Measurements from ENCODE around the gene TRAF3.

The TRAF3 gene

GRCh38 chr14:102827716-102828115 lies 50.5 kb downstream of the TRAF3 start:
- Histone ChIP-seq H3K9me3 (ENCODE audit: insufficient read depth, low read length) (no peaks in the 10 kb centered on the region), H3K4me3 (ENCODE audit: insufficient read length, low read depth) (no peak overlapping the region), H3K9ac (ENCODE audit: insufficient read length, low read depth) (no peak overlapping the region), H3K4me1 (ENCODE audit: insufficient read depth, insufficient read length) (peaks cover 5% of the 10 kb centered on the region), H3K27me3 (ENCODE audit: insufficient read depth, insufficient read length) (no peaks in the 10 kb centered on the region), H3K36me3 (ENCODE audit: insufficient read depth, insufficient read length, low read length) (peaks cover 19% of the 10 kb centered on the region)
- TF ChIP-seq ZNF274 (IDR thresholded peaks at IDR 0.05; ENCODE audit: low read depth, low read length) (no peak), SUZ12 (IDR thresholded peaks at IDR 0.05; ENCODE audit: extremely low read depth, insufficient read depth, insufficient read length) (no peak), YY1 (IDR thresholded peaks at IDR 0.05; ENCODE audit: insufficient read depth, insufficient read length) (no peak)
- DNase-seq (ENCODE audit: low read depth, low spot score), result no peak

DNA sequence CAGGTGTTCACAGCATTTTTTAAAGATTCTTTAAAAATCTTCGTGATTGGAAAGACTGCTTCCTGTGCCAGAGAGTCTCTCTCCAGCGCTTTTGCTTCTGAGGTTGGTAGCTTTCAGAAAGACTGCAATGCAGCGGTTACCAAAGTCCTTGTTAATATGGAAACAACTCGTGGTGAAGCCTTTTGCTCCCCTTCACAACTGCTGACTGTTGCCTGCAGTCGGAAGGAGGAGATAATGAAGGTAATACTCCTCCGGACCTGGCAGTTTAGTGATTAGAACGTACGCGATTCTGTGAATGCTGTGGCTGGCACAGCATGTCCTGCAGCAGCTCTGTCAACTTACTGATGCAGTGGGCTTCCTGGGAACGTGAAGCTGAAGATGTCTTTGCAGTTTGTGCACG lies 50.9 kb downstream of the TRAF3 start:
- H3K4me1 ChIP-seq (ENCODE audit: insufficient read depth, insufficient read length), result peaks cover 7% of the 10 kb centered on the region
- H3K27me3 ChIP-seq (ENCODE audit: insufficient read depth, insufficient read length), result no peaks in the 10 kb centered on the region
- DNase-seq (ENCODE audit: low read depth, low spot score), result no peak

DNA sequence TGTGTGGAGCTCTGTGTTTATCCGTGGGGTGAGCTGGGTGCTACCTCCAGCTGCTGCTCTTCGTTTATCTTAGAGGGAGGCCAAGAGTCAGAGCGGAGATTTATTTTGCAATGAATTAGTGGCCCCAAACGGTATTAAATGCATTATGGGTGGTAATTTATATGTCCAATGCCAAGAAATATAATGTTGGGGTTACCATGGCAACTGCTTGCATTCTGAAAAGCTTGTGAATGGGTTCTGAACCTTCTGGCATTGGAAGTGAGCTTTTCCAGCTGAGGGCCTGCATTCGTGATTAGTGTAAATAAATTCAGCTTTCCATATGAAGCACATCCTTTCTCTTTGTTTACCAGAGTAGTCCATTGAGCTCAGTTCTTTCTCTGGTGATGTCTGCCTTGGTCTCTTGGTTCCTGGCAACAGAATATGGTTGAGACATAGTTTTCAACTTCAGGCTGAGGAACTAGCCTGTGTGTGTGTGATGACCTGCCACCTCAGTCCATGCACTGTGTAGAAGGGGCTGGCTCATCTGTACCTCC lies 51.8 kb downstream of the TRAF3 start:
- Histone ChIP-seq H3K4me1 (ENCODE audit: insufficient read depth, insufficient read length) (peaks cover 7% of the 10 kb centered on the region), H3K9me3 (ENCODE audit: insufficient read depth, low read length) (no peaks in the 10 kb centered on the region), H3K9ac (ENCODE audit: insufficient read length, low read depth) (no peak overlapping the region), H3K36me3 (ENCODE audit: insufficient read depth, insufficient read length, low read length) (peaks cover 23% of the 10 kb centered on the region), H3K27me3 (ENCODE audit: insufficient read depth, insufficient read length) (no peaks in the 10 kb centered on the region), H3K4me3 (ENCODE audit: insufficient read length, low read depth) (no peak overlapping the region)
- no peak for DNase-seq (ENCODE audit: low read depth, low spot score)
- no peak for TF ChIP-seq ZNF274 (IDR thresholded peaks at IDR 0.05; ENCODE audit: low read depth, low read length)
- TF ChIP-seq YY1 (IDR thresholded peaks at IDR 0.05; ENCODE audit: insufficient read depth, insufficient read length), result no peak
- no peak for TF ChIP-seq SUZ12 (IDR thresholded peaks at IDR 0.05; ENCODE audit: extremely low read depth, insufficient read depth, insufficient read length)

More for the DNA sequence above, 50.9 kb downstream of the TRAF3 start:
- no peaks in the 10 kb centered on the region for H3K9me3 ChIP-seq (ENCODE audit: insufficient read depth, low read length)
- H3K4me3 ChIP-seq (ENCODE audit: insufficient read length, low read depth), result no peak overlapping the region
- H3K36me3 ChIP-seq (ENCODE audit: insufficient read depth, insufficient read length, low read length), result peaks cover 22% of the 10 kb centered on the region
- no peak overlapping the region for H3K9ac ChIP-seq (ENCODE audit: insufficient read length, low read depth)
- TF ChIP-seq ZNF274 (IDR thresholded peaks at IDR 0.05; ENCODE audit: low read depth, low read length) (no peak), SUZ12 (IDR thresholded peaks at IDR 0.05; ENCODE audit: extremely low read depth, insufficient read depth, insufficient read length) (no peak), YY1 (IDR thresholded peaks at IDR 0.05; ENCODE audit: insufficient read depth, insufficient read length) (no peak)

DNA sequence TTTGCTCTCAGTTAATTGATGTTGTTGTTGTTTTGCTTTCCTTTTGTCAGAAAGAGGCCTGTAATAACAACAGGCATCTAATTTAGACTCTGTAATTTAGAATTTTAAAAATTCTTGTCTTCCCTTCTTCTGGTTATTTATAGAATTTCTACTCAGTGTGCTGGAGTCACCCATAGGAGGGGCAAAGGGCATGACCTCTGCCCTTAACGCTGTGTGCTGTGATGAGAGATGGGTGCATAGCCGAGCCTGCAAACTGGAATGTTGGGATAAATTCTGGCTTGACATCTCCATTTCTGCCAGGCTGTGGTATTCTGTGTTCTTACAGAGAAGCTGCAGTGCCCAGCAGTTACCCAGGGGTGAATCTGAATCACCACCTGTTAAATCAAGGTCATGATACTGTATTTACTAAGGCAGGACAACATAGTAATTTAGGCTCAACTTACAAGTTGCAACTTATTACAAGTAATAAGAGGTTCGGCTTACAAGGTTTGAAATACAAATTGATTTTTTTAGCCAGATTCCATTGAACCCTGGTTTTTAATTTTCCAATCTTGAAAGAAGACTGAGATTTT lies 53.3 kb downstream of the TRAF3 start:
- DNase-seq (ENCODE audit: low read depth, low spot score), result no peak
- no peak overlapping the region for H3K9ac ChIP-seq (ENCODE audit: insufficient read length, low read depth)
- peaks cover 7% of the 10 kb centered on the region for H3K4me1 ChIP-seq (ENCODE audit: insufficient read depth, insufficient read length)
- no peaks in the 10 kb centered on the region for H3K9me3 ChIP-seq (ENCODE audit: insufficient read depth, low read length)
- no peaks in the 10 kb centered on the region for H3K27me3 ChIP-seq (ENCODE audit: insufficient read depth, insufficient read length)
- H3K4me3 ChIP-seq (ENCODE audit: insufficient read length, low read depth), result no peak overlapping the region
- TF ChIP-seq ZNF274 (IDR thresholded peaks at IDR 0.05; ENCODE audit: low read depth, low read length) (no peak), YY1 (IDR thresholded peaks at IDR 0.05; ENCODE audit: insufficient read depth, insufficient read length) (no peak), SUZ12 (IDR thresholded peaks at IDR 0.05; ENCODE audit: extremely low read depth, insufficient read depth, insufficient read length) (no peak)
- H3K36me3 ChIP-seq (ENCODE audit: insufficient read depth, insufficient read length, low read length), result peaks cover 20% of the 10 kb centered on the region

GRCh38 chr14:102831163-102831804 lies 54.0 kb downstream of the TRAF3 start:
- Histone ChIP-seq H3K9me3 (ENCODE audit: insufficient read depth, low read length) (no peaks in the 10 kb centered on the region), H3K9ac (ENCODE audit: insufficient read length, low read depth) (no peak overlapping the region), H3K27me3 (ENCODE audit: insufficient read depth, insufficient read length) (no peaks in the 10 kb centered on the region), H3K4me3 (ENCODE audit: insufficient read length, low read depth) (no peak overlapping the region), H3K4me1 (ENCODE audit: insufficient read depth, insufficient read length) (peaks cover 5% of the 10 kb centered on the region), H3K36me3 (ENCODE audit: insufficient read depth, insufficient read length, low read length) (peaks cover 17% of the 10 kb centered on the region)
- no peak for DNase-seq (ENCODE audit: low read depth, low spot score)
- TF ChIP-seq ZNF274 (IDR thresholded peaks at IDR 0.05; ENCODE audit: low read depth, low read length), result no peak
- no peak for TF ChIP-seq SUZ12 (IDR thresholded peaks at IDR 0.05; ENCODE audit: extremely low read depth, insufficient read depth, insufficient read length)
- no peak for TF ChIP-seq YY1 (IDR thresholded peaks at IDR 0.05; ENCODE audit: insufficient read depth, insufficient read length)

DNA sequence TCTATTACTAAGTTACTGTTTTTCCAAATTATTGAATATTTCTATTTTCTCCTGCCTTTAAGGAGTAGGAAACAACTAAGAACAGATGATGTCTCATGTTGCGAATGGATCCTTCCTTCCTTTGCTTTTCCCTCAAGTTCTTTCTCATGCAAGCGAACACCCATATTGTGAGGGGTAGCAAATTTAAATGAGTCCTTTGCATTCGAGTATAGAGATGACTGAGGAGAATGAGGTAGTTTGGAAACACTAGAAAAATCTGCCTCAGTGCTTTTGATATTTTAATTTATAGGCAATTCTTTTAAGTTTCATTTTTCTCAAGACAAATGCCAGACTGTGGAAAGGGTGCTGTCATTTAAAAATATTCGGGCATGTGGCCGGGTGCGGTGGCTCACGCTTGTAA lies 56.1 kb downstream of the TRAF3 start:
- no peaks in the 10 kb centered on the region for H3K27me3 ChIP-seq (ENCODE audit: insufficient read depth, insufficient read length)
- H3K36me3 ChIP-seq (ENCODE audit: insufficient read depth, insufficient read length, low read length), result peaks cover 11% of the 10 kb centered on the region
- TF ChIP-seq ZNF274 (IDR thresholded peaks at IDR 0.05; ENCODE audit: low read depth, low read length), result no peak
- TF ChIP-seq SUZ12 (IDR thresholded peaks at IDR 0.05; ENCODE audit: extremely low read depth, insufficient read depth, insufficient read length), result no peak
- TF ChIP-seq YY1 (IDR thresholded peaks at IDR 0.05; ENCODE audit: insufficient read depth, insufficient read length), result no peak
- peaks cover 5% of the 10 kb centered on the region for H3K4me1 ChIP-seq (ENCODE audit: insufficient read depth, insufficient read length)
- DNase-seq (ENCODE audit: low read depth, low spot score), result no peak
- H3K9me3 ChIP-seq (ENCODE audit: insufficient read depth, low read length), result no peaks in the 10 kb centered on the region
- no peak overlapping the region for H3K4me3 ChIP-seq (ENCODE audit: insufficient read length, low read depth)
- no peak overlapping the region for H3K9ac ChIP-seq (ENCODE audit: insufficient read length, low read depth)

DNA sequence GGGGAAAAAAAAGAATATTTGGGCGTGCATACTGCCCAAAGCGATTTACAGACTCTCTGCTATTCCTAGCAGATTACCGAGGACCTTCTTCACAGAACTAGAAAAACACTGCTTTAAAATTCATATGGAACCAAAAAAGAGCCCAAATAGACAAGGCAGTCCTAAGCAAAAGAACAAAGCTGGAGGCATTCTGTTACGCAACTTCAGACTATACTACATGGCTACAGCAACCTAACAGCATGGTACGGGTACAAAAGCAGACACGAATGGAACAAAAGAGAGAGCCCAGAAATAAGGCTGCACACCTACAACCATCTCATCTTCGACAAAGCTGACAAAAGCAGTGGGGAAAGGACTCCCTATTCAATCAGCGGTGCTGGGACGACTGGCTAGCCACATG lies 56.7 kb downstream of the TRAF3 start:
- Histone ChIP-seq H3K36me3 (ENCODE audit: insufficient read depth, insufficient read length, low read length) (peaks cover 11% of the 10 kb centered on the region), H3K9ac (ENCODE audit: insufficient read length, low read depth) (no peak overlapping the region), H3K27me3 (ENCODE audit: insufficient read depth, insufficient read length) (no peaks in the 10 kb centered on the region), H3K4me1 (ENCODE audit: insufficient read depth, insufficient read length) (peaks cover 5% of the 10 kb centered on the region), H3K4me3 (ENCODE audit: insufficient read length, low read depth) (no peak overlapping the region), H3K9me3 (ENCODE audit: insufficient read depth, low read length) (no peaks in the 10 kb centered on the region)
- DNase-seq (ENCODE audit: low read depth, low spot score), result no peak
- TF ChIP-seq ZNF274 (IDR thresholded peaks at IDR 0.05; ENCODE audit: low read depth, low read length) (no peak), YY1 (IDR thresholded peaks at IDR 0.05; ENCODE audit: insufficient read depth, insufficient read length) (no peak), SUZ12 (IDR thresholded peaks at IDR 0.05; ENCODE audit: extremely low read depth, insufficient read depth, insufficient read length) (no peak)

All from NT2/D1 (cell line).